Measurements from ENCODE around the gene KRT9. TPM values are rescaled to one million over a fixed set of nuclear protein-coding genes. Genes with fewer than 3 reads are reported as not detected.

Gene KRT9
- total and polyA plus RNA-seq, 2 of the 13 experiments (the other 11 are each of a cell fraction or from before 2014, with no cell fraction given), result not detected

DNA sequence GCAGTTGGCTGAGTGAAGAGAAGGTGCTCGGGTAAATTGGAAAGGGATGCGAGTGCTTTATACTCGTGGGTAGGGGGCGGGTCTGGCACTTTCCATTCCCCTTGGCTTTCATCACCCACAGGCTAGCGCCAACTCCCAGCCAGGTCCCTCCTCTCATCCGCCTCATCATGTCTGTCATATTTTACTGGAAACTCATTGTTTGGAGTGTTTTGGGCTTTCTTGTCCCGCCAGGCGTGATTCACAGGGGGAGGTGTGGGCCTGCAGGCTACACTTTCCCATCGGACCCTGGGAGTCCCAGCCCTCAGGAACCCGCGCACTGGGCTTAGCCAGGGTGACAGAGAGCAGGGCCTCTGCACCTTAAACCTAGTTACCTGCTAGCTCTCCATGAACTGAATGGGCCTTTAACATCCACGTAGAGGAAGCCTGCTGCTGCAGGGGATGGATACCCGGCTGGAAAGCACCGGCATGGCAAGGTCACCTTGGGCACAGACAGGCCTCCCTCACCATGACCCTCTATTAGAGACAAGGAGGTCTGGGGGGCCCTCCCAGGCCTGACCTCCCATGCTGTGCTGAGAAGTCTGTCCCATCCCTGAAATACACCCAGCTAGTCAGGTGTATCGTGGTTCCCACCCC, 15.1 kb upstream of the KRT9 start, which contains the start of gene KRT14 (continued):
- TF ChIP-seq, protein P1, sequence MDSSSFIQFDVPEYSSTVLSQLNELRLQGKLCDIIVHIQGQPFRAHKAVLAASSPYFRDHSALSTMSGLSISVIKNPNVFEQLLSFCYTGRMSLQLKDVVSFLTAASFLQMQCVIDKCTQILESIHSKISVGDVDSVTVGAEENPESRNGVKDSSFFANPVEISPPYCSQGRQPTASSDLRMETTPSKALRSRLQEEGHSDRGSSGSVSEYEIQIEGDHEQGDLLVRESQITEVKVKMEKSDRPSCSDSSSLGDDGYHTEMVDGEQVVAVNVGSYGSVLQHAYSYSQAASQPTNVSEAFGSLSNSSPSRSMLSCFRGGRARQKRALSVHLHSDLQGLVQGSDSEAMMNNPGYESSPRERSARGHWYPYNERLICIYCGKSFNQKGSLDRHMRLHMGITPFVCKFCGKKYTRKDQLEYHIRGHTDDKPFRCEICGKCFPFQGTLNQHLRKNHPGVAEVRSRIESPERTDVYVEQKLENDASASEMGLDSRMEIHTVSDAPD (CRISPR knock-in tag; IDR thresholded peaks at IDR 0.05), result no peak
- TF ChIP-seq ZNF253 (CRISPR knock-in tag; IDR thresholded peaks at IDR 0.05; ENCODE audit: borderline replicate concordance) (no peak), ZNF530 (CRISPR knock-in tag; IDR thresholded peaks at IDR 0.05; ENCODE audit: low read depth) (no peak), KLF16 (CRISPR knock-in tag; IDR thresholded peaks at IDR 0.05) (no peak), ZNF17 (CRISPR knock-in tag; IDR thresholded peaks at IDR 0.05) (no peak), TP53 (CRISPR knock-in tag; conservative IDR thresholded peaks at IDR 0.05) (no peak), DR1 (CRISPR knock-in tag; IDR thresholded peaks at IDR 0.05) (no peak)
- TF ChIP-seq, protein P2, sequence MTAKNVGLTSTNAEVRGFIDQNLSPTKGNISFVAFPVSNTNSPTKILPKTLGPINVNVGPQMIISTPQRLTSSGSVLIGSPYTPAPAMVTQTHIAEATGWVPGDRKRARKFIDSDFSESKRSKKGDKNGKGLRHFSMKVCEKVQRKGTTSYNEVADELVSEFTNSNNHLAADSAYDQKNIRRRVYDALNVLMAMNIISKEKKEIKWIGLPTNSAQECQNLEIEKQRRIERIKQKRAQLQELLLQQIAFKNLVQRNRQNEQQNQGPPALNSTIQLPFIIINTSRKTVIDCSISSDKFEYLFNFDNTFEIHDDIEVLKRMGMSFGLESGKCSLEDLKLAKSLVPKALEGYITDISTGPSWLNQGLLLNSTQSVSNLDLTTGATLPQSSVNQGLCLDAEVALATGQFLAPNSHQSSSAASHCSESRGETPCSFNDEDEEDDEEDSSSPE (CRISPR knock-in tag; IDR thresholded peaks at IDR 0.05), result no peak

DNA sequence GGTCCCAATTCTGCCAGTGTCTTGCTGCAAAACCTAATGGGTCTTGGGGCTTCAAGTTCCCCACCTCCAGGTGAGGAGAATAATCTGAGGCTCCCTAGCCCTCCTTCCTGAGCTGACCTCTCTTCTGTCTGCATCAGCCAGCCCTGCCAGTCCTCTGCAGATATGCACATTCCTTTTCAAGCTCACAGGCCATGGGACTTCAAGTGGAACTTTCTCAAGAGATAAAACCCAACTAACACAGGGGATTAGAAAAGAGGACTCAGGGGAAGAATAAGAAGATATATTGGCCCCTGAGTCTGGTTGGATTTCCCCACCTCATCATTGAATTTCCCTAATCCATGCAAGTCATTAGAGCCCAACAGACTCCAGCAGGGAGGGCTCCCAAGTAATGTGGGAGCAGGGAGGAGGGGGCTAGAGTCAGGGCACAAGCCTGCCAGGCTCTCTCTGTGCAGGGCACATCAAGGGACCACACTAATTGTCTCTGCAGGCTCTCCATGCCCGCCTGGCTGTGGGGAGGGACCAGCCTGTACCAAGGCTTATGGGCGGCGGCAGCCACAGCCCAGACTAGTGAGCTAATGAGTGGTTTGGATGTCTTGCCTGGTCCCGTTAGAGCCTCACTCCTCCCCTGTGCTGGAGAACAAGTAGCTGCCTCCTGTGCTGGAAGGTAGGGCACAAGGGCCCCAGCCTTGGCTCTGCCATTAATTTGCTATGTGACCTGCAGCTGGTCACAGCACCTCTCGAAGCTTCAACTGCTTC, 13.6 kb upstream of the KRT9 start:
- no peak for DNase-seq (ENCODE audit: low spot score)
- ATAC-seq, result no peak
- Histone ChIP-seq H2AFZ (ENCODE audit: low read length) (no peak overlapping the region), H3K9me3 (ENCODE audit: low read length) (no peaks in the 10 kb centered on the region), H3K4me1 (ENCODE audit: insufficient read depth, low read length) (no peaks in the 10 kb centered on the region), H3K36me3 (replicated peaks in 1 of 2; ENCODE audit: control insufficient read depth in 1 of 2, insufficient read depth in 2 of 2, low read length in 2 of 2) (no peaks in the 10 kb centered on the region), H3K79me2 (ENCODE audit: insufficient read depth, low read length) (no peaks in the 10 kb centered on the region), H3K27me3 (ENCODE audit: control insufficient read depth in 1 of 2, insufficient read depth in 2 of 2, low read length in 2 of 2) (peaks cover 3 to 23% of the 10 kb centered on the region in 2 experiments; a peak in 3 of 5 replicates), H4K20me1 (ENCODE audit: insufficient read depth, low read length) (no peaks in the 10 kb centered on the region), H3K4me2 (ENCODE audit: low read depth, low read length) (no peak overlapping the region), H3K4me3 (replicated peaks in 1 of 3; ENCODE audit: insufficient read depth in 1 of 3, low read depth in 2 of 3, low read length in 3 of 3) (no peak overlapping the region), H3K9ac (ENCODE audit: insufficient read depth, low read depth, low read length) (no peak overlapping the region), H3K27ac (ENCODE audit: extremely low read length, insufficient read depth, low read length) (no peak overlapping the region)
- intact Hi-C loops (cut with micrococcal nuclease; ENCODE audit: unreplicated experiment) (no loop called here), in situ Hi-C loops (cut with HindIII; ENCODE audit: extremely low pct_ligation_motif_present, low pct_unique_long_range_greater_than_20kb) (no loop called here)
- ChIA-PET POLR2A (no interaction called here), CTCF (ENCODE audit: low intra/inter-chr PET ratio, low total read pairs) (no interaction called here)
- no TSS peak for BruUV-seq (replicated peaks)
- WGBS (ENCODE audit: low lambda C conversion rate), result 33% methylated on average over 3 of the region's 5 CpGs
- no peak for FAIRE-seq
- TF ChIP-seq NPAS2 (CRISPR knock-in tag; IDR thresholded peaks at IDR 0.05; ENCODE audit: borderline replicate concordance) (no peak), U2AF1 (optimal IDR thresholded peaks at IDR 0.05; ENCODE audit: low read depth, low read length) (no peak), RELA (CRISPR knock-in tag; IDR thresholded peaks at IDR 0.05) (no peak), ZMAT3 (CRISPR knock-in tag; conservative IDR thresholded peaks at IDR 0.05) (no peak), FOSL2 (CRISPR knock-in tag; IDR thresholded peaks at IDR 0.05) (no peak), KDM5B (CRISPR knock-in tag; IDR thresholded peaks at IDR 0.05; ENCODE audit: borderline replicate concordance) (no peak), RFX3 (CRISPR knock-in tag; IDR thresholded peaks at IDR 0.05) (no peak)
- TF ChIP-seq, protein P3, sequence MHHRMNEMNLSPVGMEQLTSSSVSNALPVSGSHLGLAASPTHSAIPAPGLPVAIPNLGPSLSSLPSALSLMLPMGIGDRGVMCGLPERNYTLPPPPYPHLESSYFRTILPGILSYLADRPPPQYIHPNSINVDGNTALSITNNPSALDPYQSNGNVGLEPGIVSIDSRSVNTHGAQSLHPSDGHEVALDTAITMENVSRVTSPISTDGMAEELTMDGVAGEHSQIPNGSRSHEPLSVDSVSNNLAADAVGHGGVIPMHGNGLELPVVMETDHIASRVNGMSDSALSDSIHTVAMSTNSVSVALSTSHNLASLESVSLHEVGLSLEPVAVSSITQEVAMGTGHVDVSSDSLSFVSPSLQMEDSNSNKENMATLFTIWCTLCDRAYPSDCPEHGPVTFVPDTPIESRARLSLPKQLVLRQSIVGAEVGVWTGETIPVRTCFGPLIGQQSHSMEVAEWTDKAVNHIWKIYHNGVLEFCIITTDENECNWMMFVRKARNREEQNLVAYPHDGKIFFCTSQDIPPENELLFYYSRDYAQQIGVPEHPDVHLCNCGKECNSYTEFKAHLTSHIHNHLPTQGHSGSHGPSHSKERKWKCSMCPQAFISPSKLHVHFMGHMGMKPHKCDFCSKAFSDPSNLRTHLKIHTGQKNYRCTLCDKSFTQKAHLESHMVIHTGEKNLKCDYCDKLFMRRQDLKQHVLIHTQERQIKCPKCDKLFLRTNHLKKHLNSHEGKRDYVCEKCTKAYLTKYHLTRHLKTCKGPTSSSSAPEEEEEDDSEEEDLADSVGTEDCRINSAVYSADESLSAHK (CRISPR knock-in tag; IDR thresholded peaks at IDR 0.05; ENCODE audit: borderline replicate concordance), result no peak
- TF ChIP-seq, protein P2 (CRISPR knock-in tag; IDR thresholded peaks at IDR 0.05), result no peak

Data from HepG2 (cell line).